T follicular helper cell (primary cell): ENCODE data around the gene IGF2.

ENCODE experiments used
- DNase-seq: peaks from one replicate; pipeline ENCODE4 v3.0.0-alpha.2; 2020; ENCODE audit warnings: low read depth

Gene IGF2

DNA sequence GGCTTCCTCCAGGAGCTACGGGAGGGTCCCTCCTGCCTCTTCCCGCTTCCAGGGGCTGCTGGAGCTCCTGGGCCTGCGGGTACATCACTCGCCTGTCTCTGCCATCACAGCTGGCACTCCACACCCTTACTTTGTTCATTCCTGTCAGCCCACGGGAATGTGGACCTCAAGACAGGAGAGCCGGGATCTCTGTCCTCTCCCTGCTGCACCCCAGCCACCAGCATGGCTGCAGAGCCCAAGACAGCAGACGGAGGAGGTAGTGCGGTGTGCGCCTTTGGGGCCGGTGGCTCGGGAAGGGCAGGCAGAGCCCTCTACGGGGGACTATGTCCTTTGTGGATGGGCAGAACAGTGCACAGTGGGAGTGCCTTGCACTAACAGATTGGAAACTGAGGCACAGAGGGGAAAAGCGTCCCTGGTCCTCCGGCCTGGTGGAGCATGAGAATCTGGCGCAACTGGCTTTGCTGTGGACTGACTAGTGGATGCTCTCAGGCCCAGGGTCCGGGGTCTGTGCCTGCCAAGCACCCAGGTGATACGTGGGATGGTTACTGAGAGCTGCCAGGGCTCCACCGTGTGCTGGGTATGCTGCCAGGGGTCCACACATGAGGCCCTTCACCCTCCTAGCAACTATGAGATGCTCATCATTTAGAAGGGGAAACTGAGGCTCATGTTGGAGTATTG lies 47.3 kb downstream of the IGF2 start:
- DNase-seq = no peak

DNA sequence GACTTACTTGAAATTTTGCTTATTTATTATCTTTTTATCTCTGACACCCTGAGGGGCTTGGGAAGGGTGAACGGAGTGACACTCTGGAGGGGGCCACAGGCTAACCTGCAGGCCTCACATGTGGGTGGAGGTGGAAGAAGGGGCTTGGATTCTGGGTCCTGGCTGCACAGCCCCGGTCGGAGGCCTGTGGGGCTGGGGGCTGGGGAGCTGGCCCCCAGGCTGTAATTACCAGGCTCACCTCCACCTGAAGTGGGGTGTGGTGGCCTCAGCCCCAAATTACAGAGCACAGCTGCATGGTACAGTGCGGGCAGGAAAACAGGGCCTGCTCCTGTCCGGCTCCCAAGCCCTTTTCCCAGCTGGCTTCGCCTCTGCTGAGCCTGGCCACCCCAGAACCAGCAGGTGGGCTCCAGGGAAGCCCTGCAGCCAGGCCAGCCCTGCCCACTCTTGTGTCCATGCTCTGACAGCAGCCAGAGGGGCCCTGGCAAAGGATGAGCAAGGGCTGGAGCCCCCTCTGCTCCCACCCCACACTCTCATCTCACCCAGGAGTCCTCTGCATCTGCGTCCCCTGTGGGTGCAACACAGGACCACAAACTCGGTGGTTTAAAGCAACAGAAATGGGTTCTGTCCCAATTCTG lies 48.0 kb downstream of the IGF2 start:
- DNase-seq = no peak

DNA sequence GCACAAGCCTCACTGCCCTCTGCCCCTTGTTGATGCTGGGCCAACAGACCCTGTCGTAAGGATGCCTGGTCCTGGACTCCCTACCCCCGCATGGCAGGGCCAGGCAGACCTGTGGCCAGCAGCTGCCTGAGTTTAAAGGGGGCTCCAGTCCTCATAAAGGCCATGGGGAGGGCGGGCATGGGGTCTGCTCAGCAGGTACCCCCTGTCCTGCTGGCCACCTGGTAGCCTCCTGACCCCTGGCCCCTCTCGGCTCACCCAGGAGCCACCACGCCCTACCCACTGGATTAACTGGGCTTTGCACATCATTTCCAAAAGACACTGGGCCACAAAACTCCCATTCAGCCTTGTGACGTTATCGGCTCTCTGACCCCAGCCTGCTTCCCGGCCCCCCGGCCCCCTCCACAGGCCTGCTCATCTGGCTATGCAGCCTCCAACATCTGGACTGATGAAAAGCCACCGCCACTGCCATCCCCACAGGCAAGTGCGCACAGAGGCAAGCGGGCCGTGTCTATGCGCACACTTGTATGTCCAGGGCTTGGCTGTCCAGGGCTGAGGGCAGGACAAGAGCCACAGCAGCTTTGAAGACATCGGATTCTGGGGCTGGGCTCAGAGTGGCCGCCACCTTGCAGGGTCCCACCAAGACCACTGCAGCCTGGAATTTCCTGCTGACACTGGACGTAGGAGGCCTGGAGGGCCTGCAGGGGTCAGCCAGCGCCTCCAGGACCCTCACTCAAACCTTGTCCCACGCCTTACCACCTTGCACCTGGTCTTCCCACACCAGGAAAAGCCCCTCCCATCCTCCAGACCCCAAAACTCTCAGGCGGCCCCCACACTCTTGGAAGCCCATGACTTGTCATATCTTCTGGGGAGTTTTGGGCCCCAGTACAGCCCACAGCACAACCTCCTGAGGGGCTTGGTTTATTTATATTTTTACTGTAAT lies 48.7 kb downstream of the IGF2 start:
- DNase-seq = no peak

DNA sequence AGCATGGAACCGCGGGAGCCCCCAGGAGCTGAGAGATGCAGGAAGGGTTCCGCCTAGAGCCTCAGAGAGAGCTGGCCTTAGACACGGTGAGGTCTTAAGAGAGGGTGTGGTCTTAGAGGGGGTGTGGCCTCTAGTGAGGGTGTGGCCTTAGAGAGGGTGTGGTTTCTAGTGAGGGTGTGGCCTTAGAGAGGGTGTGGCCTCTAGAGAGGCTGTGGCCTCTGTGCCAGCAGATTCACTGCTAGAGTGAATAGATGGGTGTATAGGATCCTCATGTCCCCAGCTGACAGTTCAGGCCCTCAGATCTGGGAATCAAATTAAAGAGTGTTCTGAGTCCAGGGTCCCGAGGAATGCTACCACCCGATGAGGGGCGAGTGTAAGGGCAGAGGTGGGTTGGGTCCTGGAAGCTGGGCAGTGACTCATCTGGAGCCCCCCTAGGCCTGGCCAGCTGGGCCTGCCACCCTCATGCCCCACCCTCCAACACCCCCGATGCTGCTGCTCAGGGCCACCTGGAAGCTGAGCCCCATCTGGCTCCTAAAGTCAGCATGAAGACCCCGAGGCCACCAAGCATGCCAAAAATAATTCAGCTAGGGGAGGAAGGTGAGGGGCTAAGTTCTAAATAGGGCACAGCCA lies 49.5 kb downstream of the IGF2 start:
- DNase-seq = no peak

DNA sequence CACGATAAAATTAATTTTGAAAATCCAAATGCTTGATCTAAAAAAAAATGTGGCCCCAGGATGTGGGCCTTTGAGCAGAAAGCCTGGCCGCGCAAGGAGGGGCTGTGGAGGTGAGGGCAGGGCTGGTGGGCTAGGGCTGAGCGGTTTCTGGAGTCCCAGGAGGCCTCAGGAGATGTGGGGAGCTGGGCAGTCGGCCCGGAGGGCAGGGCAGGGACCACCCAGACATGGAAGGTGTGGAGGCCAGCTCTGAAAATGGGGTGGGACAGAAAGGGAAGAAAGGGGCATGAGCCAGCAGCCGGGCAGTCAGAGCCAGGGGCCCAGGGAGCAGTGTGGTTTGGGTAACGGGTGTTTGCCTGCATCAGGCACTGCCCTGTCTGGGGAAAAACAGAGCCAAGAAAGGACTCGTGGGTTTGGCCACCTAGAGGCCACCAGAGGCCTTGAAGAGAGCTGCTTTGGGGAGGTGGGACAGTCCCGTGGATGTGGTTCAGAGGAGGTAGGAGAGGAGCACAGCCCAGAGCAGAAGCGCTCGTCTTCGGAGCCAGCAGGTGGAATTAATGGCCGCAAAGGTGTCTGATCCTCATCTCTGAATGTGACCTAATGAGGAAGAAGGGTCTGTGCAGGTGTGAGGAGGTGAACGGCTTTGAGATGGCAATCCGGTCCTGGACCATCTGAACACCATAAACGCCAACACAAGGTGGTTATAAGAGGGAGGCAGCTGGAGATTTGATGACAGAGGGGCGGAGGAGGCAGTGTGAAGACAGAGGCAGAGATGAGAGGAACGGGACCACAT lies 50.2 kb downstream of the IGF2 start:
- no peak for DNase-seq

DNA sequence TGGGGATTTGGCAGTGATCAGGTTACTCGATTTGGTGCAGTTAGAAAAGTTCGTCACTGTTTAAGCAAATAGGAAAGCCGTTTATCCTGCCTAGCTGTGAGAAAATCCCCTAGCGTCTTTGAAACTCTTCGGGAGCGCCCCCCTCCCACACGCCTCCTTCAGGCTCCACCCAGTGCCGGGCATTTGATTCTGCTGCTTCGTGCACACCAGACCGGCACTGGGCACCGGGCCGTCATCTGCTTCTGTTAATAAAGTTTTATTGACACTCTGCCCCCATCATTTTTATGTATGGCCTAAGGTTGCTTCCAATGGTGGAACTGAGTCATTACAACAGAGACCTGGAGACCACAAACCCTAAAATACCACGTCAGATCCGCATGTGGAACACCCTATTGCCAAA lies 50.9 kb downstream of the IGF2 start:
- DNase-seq = no peak

DNA sequence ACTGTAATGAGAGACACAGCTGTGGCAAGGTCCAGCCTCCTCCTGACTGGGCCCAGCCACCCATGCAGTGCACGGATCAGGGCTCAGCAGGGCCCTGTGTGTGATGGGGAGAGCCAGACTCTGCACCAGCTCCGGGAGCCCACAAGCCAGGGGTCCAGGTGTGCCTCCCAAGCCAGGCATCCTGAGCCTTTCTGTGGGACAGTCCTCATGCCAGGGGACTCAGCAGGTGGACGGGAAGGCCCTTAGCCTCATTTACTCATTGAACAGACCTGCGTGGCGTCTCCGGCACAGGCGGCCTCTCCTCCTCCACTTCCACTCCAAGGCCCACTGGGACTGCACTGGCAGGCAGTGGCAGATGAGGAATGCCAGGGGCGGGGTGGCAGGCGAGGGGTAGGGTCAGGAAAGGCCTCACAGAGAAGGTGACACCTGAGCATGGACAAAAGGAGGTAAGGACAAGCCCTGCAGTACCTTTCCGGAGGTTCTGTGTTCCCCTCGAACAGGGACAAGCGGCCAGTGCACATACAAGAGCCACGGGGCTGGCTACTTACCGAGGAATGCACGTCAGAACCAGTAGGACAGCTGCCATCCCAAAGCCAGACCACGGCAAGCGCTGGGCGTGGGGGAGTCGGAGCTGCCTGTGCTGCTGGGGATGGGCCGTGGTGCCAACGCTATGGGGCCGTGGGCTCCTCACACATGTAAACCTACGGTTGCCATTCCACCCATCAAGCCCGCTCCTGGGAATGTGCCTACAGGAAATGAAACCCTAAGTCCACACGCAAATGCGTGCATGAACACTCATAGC lies 52.7 kb downstream of the IGF2 start:
- no peak for DNase-seq

DNA sequence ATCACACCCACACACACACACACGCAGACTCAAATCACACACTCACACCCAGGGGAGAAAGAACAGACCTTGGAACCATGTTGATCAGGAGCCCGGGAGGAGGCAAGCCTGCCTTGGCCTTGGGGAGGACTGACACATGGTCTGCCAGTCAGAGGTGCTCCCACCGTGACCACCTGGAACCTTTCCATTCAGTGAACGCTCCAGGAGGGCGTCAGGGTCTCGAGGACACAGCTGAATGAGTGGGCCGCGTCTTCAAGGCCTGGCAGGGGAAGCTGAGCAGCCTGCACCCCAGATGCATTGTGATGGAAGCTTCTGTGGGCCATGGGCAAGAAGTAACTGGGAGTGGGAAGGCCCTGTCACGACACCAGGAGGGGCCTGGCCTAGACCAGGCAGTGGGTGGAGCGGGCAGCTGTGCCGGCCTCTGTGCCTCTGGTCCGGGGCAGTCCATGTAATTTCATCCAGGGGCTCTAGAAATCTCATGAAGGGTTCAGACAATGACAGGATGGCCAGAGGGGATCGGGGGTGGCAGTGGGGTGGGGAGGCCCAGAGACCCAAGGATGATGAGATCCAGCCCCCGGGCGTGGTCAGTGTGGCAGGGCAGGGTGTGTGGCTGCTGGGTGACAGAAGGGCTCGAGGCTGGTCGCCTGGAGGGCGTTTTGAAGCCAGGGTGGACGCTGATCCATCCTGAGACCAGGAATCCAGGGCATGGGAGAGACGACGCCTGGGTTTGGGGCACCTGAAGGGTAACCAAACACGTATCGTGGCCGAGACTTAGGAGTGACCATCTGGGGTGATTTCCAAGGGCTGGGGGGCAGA lies 53.7 kb downstream of the IGF2 start:
- no peak for DNase-seq

DNA sequence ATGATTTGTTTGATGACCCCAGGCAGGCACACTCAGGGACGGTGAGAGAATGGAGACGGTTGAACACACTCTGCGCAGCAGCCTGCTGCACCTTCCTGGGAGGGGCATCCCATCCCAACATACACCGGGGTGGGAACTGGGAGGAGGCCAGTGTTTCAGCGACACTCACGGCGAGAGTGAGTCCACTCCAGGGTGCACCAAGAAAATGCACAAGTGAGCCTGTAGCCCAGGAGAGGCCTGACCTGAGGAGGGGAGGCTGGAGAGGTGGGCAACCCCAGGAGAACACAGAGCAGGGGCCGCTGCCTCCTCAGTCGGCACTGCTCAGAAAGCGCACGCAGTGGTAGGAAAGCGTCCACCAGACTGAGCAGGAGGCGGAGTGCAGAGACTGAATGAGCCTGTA lies 54.5 kb downstream of the IGF2 start:
- DNase-seq = no peak
